OCI-LY7 (cell line): ENCODE results near the gene CASZ1. TPM values are rescaled to one million over a fixed set of nuclear protein-coding genes. Genes with fewer than 3 reads are reported as not detected.

Experiments
- BruUV-seq: library from RNA; stranded (reverse); fragments of 400-500 nt; replicated peaks from 2 replicates; lab custom pipeline; 2021; lab: Mats Ljungman, UMichigan
- CTCF ChIA-PET: fragments of 300-600 bp; sonication (Branson Sonifier 250); formaldehyde crosslinking; loops from one replicate; lab custom pipeline; 2022; ENCODE audit warnings: antibody characterized with exemption; ENCODE audit not compliant: unreplicated experiment; lab: Charles Lee
- POLR2A ChIA-PET: fragments of 300-600 bp; sonication (Branson Sonifier 250); formaldehyde crosslinking; loops from one replicate; lab custom pipeline; 2022; ENCODE audit warnings: antibody characterized with exemption; lab: Charles Lee
- DNase-seq: peaks from one replicate; pipeline ENCODE4 v3.0.0-alpha.2; 2015; ENCODE audit warnings: low spot score
- H2AFZ ChIP-seq: fragments of 200-600 bp; sonication (generic), shearing (Covaris generic); 2 replicates; pipeline ENCODE4 v1.6.1; 2014; ENCODE audit warnings: mild to moderate bottlenecking, antibody characterized with exemption, low read length, moderate library complexity
- H3K27ac ChIP-seq: fragments of 200-600 bp; sonication (generic); 2 replicates; pipeline ENCODE4 v1.5.1; 2014; ENCODE audit warnings: mixed run types, low read depth, mild to moderate bottlenecking, moderate library complexity, low read length, inconsistent platforms; ENCODE audit not compliant: poor library complexity, severe bottlenecking
- H3K36me3 ChIP-seq: fragments of 200-600 bp; sonication (generic); 2 replicates; pipeline ENCODE4 v1.6.1; 2014; ENCODE audit warnings: mild to moderate bottlenecking, antibody characterized with exemption, low read length, moderate library complexity, mixed read lengths; ENCODE audit not compliant: insufficient read depth
- H3K4me1 ChIP-seq: fragments of 200-600 bp; sonication (generic); 2 replicates; pipeline ENCODE4 v1.5.1; 2014; ENCODE audit warnings: mild to moderate bottlenecking, low read length; ENCODE audit not compliant: insufficient read depth, poor library complexity, severe bottlenecking
- H3K4me2 ChIP-seq: fragments of 200-600 bp; sonication (generic); 2 replicates; pipeline ENCODE4 v1.6.1; 2014; ENCODE audit warnings: mild to moderate bottlenecking, low read length
- H3K4me3 ChIP-seq: fragments of 200-600 bp; sonication (generic); 2 replicates; pipeline ENCODE4 v1.5.1; 2014; ENCODE audit warnings: mild to moderate bottlenecking, low read depth, low read length; ENCODE audit not compliant: poor library complexity, severe bottlenecking
- H3K79me2 ChIP-seq: fragments of 200-600 bp; sonication (generic); 2 replicates; pipeline ENCODE4 v1.6.1; 2016; ENCODE audit warnings: low read depth, mild to moderate bottlenecking, low read length, moderate library complexity, mixed read lengths; ENCODE audit not compliant: insufficient read depth
- H3K9me2 ChIP-seq: fragments of 200-600 bp; sonication (generic); 2 replicates; pipeline ENCODE4 v1.6.1; 2016; ENCODE audit warnings: mild to moderate bottlenecking, low read length, mixed read lengths; ENCODE audit not compliant: insufficient read depth
- H3K9me3 ChIP-seq: fragments of 200-600 bp; sonication (generic); 2 replicates; pipeline ENCODE4 v1.6.1; 2014; ENCODE audit warnings: mild to moderate bottlenecking, mixed run types, low read length, mixed read lengths
- H4K20me1 ChIP-seq: fragments of 200-600 bp; sonication (generic); 2 replicates; pipeline ENCODE4 v1.6.1; 2014; ENCODE audit warnings: mild to moderate bottlenecking, antibody characterized with exemption, low read length, moderate library complexity, mixed read lengths; ENCODE audit not compliant: insufficient read depth
- EZH2phosphoT487 ChIP-seq: fragments of 200-600 bp; sonication (generic); IDR thresholded peaks from 2 replicates; pipeline ENCODE4 v1.6.1; 2018; ENCODE audit warnings: low read depth, borderline replicate concordance, mild to moderate bottlenecking, mixed run types, antibody characterized with exemption, low read length, moderate library complexity, mixed read lengths
- intact Hi-C: fragments of 100-400 bp; cut with micrococcal nuclease; formaldehyde crosslinking; loops from one replicate; pipeline ENCODE4 v1.10.0; 2022; ENCODE audit not compliant: unreplicated experiment
- total RNA-seq, 2 experiments: library from RNA; depleted of rRNA in 1 of 2; stranded (reverse); fragments of >200 nt in 1 of 2; shearing (Covaris generic) in 1 of 2; gene quantifications; 2 replicates each; pipeline ENCODE4 v1.2.3, GENCODE V29; 2014 to 2022
- TF ChIP-seq, protein P1 (sequence below): fragments of 200-600 bp; sonication (generic); conservative IDR thresholded peaks from 2 replicates; pipeline ENCODE4 v1.5.1; 2014; ENCODE audit warnings: mild to moderate bottlenecking, antibody characterized with exemption, low read length, moderate library complexity, mixed read lengths

Gene CASZ1
- total RNA-seq, 2 experiments from 2014 or later, result 3.3 to 3.9 TPM

DNA sequence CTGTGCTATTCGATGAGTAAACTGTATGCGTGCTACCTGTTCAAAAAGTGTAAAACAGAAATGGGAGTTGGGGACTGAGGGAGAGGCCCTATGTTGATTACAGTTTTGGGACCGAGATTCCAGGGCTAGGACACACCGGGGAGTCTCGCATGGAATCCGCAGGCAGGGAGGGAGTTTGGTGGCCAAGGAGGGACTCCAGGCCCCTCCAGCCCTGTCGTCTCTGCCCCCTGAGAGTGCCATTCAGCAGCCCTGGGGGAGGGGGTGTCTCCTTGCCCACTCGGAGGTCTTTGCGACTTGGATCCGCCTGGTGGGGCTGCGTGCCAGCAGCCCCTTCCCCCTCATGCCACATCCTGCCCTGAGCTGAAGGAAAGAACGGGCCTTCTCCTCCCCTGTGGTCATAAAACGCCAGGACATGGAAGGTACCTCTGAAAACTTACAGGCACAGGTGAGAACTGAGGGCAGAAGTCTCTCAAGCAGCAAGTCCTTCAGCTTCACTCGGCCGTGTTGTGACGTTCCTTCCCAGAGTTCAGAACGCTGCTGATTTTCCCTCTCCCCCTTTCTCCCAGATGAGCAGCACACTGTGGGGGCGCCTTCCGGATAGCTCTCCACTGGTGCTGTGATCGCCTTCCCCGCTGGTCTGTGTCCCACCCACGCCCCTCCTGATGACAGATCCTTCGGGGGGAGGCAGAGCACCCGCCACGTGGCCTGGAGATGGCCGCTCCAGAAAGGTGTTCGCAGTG lies 180.3 kb downstream of the CASZ1 start:
- H3K4me1 ChIP-seq, result no peaks in the 10 kb centered on the region
- no peaks in the 10 kb centered on the region for H3K36me3 ChIP-seq
- H3K4me2 ChIP-seq, result no peak overlapping the region
- ChIA-PET POLR2A (interaction anchor here (0.6 kb wide), 1 partner anchor 293 kb away, joined by 6 read pairs; no protein-coding TSS in a partner anchor), CTCF (no interaction called here)
- no TSS peak for BruUV-seq
- no peaks in the 10 kb centered on the region for H3K79me2 ChIP-seq
- no peak overlapping the region for H3K27ac ChIP-seq
- H3K9me2 ChIP-seq, result no peaks in the 10 kb centered on the region
- no peaks in the 10 kb centered on the region for H4K20me1 ChIP-seq
- intact Hi-C loops, result no loop called here
- H2AFZ ChIP-seq, result no peak overlapping the region
- H3K4me3 ChIP-seq, result no peak overlapping the region
- DNase-seq, result no peak
- TF ChIP-seq, protein P1, sequence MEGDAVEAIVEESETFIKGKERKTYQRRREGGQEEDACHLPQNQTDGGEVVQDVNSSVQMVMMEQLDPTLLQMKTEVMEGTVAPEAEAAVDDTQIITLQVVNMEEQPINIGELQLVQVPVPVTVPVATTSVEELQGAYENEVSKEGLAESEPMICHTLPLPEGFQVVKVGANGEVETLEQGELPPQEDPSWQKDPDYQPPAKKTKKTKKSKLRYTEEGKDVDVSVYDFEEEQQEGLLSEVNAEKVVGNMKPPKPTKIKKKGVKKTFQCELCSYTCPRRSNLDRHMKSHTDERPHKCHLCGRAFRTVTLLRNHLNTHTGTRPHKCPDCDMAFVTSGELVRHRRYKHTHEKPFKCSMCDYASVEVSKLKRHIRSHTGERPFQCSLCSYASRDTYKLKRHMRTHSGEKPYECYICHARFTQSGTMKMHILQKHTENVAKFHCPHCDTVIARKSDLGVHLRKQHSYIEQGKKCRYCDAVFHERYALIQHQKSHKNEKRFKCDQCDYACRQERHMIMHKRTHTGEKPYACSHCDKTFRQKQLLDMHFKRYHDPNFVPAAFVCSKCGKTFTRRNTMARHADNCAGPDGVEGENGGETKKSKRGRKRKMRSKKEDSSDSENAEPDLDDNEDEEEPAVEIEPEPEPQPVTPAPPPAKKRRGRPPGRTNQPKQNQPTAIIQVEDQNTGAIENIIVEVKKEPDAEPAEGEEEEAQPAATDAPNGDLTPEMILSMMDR, result no peak
- no peak for TF ChIP-seq EZH2phosphoT487
- no peaks in the 10 kb centered on the region for H3K9me3 ChIP-seq

DNA sequence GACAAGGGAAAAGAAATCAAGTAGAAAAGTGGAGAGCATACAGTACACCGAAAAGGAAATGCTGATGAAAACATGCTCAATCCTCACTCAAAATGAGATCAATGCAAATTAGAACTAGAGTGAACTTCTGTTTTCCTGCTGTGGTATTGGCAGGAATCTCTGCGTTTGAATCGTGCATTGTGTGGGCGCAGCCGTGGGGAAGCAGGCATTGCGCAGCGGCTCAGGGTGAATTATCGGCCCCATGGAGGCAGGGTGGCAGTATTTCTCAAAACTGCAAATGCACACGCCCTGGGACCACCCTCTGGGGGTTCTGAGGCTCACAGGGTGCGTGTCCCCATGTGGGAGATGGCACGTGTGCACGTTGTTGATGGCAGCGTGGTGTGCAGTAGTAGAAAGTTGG lies 181.1 kb downstream of the CASZ1 start:
- H3K36me3 ChIP-seq, result no peaks in the 10 kb centered on the region
- H3K4me3 ChIP-seq, result no peak overlapping the region
- no peaks in the 10 kb centered on the region for H4K20me1 ChIP-seq
- ChIA-PET CTCF (no interaction called here), POLR2A (no interaction called here)
- H2AFZ ChIP-seq, result no peak overlapping the region
- no peaks in the 10 kb centered on the region for H3K79me2 ChIP-seq
- no peaks in the 10 kb centered on the region for H3K9me3 ChIP-seq
- no peaks in the 10 kb centered on the region for H3K9me2 ChIP-seq
- no TSS peak for BruUV-seq
- no peak for DNase-seq
- intact Hi-C loops, result no loop called here
- H3K4me2 ChIP-seq, result no peak overlapping the region
- H3K4me1 ChIP-seq, result no peaks in the 10 kb centered on the region
- TF ChIP-seq EZH2phosphoT487, result no peak
- TF ChIP-seq, protein P1, result no peak
- H3K27ac ChIP-seq, result no peak overlapping the region
